Stimulated activated CD4-positive, alpha-beta T cell treated with anti-CD3 and anti-CD28 coated beads, Interleukin-1b, Interleukin-23, amount 100 ng/mL, for 1 hour (primary cell): ENCODE data around the gene DOCK4.

Experiments used
- DNase-seq, 2 donors: peaks; one replicate each; pipeline ENCODE4 v3.0.0-alpha.2; 2020; ENCODE audit warnings: low read depth in 2 of 2

DOCK4 gene

DNA sequence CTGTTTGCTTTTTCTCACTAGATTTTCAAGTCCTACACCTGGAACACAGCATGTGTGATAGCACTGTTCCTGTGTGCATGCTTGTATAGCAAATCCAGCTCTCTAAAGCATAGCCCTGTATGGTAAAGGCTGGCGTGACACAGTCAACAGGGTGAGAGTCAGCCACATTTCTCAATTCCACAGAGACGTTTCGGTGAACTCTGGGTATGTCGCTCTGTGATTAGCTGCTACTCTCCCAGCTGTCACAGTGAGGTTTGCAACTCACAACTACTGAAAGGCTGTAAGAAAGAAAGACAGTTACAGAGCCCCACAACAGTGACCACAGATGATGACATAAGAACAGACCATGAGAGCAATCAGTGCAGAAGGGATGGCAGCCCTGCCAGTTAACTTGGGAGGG lies 473.3 kb downstream of the DOCK4 start:
- DNase-seq: no peak

- no peak for DNase-seq
Observed at GRCh38 chr7:111730476-111731300, 475.5 kb downstream of the DOCK4 start.

- DNase-seq: no peak
Observed at GRCh38 chr7:111730057-111730456, 476.1 kb downstream of the DOCK4 start.

DNA sequence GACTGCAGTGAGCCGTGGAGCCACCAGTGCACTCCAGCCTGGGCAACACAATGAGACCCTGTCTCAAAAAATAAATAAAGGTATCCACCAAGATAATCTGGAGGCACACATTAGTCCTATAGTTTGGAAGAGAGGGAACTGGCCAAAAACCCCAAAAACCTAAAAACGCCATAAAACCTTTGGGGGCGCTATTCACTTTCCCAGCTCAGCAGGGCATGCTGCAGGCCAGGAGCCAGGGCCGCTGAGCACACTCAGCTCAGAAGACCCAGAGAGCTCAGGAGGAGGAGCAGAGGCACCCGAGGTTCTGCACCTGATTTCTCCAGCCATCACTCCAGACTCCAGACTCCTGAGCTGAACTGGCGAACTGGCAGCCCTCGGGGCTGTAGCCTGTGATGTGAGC lies 476.7 kb downstream of the DOCK4 start:
- DNase-seq: no peak

- no peak for DNase-seq
Observed at GRCh38 chr7:111728635-111728995, 477.6 kb downstream of the DOCK4 start.

GRCh38 chr7:111727905-111728634 lies 478.1 kb downstream of the DOCK4 start:
- DNase-seq: no peak

- DNase-seq: no peak
Observed at GRCh38 chr7:111718886-111719285, 487.3 kb downstream of the DOCK4 start.

GRCh38 chr7:111711426-111712065 lies 494.7 kb downstream of the DOCK4 start:
- no peak for DNase-seq

GRCh38 chr7:111710839-111711380 lies 495.3 kb downstream of the DOCK4 start:
- no peak for DNase-seq

- no peak for DNase-seq
Observed at GRCh38 chr7:111708072-111708471, 498.1 kb downstream of the DOCK4 start.

- no peak for DNase-seq
Observed at GRCh38 chr7:111705807-111706206, 500.4 kb downstream of the DOCK4 start.

DNA sequence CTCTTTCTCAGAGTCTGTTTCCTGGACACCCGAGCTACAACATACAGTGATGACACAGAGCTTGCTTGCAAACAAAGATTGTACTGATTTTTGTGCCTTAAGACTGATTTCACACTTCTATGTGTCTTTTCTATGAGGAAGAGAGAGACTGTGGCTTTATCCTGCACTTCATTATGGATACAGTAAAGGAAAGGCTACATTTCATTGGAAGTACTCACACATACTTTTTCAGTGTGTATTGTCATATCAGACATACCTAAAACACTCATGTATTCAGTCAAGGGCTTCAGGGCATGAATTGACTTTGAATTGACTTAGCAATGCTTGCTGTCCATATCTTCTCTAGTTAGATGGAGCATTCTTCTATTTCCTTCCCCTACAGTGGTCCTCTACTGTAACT lies 508.4 kb downstream of the DOCK4 start:
- DNase-seq: no peak

- no peak for DNase-seq
Observed at GRCh38 chr7:111694376-111694775, 511.8 kb downstream of the DOCK4 start.

GRCh38 chr7:111690364-111691111 lies 515.7 kb downstream of the DOCK4 start:
- no peak for DNase-seq

DNA sequence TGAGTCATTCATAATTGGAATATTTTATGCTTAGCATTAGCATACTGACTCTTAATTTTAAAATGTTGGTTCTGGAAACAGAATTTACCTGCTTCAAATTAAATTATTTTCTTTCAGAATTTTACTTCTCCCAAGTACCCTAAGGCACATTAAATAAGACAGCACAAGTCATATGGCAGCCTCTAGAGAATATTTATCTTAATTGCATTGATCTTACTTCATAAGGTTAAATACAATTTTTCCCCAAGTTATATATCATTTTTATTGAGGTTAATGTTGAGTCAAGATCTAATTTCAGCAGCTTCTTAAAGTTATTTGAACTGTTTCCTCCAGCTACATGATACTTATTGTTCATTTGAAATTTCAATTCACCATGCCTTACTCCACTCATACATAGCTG lies 520.9 kb downstream of the DOCK4 start:
- no peak for DNase-seq

DNA sequence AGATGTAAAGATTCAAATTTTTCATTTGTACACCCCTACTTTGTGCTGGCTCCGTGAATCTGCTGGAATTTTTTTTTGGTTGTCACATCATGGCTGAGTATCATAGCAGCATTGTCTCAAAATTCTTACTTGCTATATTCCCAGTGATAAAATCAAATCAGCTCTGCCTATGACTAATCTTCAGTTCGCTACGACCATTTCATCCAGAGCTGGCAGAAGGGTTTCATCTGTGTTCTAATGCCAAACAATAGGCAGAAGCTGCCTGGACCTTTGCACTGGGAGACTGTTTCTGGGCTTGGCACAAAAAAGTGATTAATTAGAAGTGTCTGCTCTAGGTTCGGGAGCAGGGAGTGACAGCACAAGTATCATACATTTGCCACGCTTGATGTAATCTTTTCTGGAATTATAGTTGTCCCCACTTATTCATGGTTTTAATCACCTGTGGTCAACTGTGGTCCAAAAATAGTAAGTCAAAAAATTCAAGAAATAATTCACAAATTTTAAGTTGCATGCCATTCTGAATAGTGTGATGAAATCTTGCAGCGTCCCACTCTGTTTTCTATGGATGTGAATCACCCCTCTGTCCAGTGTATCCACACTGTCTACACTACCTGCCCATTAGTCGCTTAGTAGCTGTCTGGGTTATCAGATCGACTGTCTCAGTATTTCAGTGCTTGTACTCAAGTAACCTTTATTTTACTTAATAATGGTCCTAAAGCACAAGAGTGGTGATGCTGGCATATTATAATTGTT lies 523.4 kb downstream of the DOCK4 start:
- no peak for DNase-seq

GRCh38 chr7:111681242-111681641 lies 525.0 kb downstream of the DOCK4 start:
- DNase-seq: no peak

DNA sequence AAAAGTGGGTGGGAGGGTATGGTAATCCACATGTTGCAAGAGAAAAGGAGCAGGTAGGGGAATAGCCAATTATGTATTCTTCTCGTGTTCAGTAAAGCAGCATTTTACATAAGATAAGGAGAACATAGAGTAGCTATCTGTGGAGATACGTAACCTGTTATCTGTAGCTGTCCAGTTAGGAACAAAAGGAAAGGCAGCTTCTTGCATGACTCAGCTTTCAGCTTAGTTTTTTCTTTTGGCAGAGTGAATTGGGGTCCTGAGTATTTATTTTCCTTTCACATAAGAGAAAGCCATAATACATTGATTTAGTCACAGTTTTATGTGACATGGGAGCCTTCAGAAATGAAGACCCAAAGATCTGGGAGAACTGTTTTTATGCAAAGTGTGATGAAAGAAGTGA lies 527.2 kb downstream of the DOCK4 start:
- DNase-seq: no peak

DNA sequence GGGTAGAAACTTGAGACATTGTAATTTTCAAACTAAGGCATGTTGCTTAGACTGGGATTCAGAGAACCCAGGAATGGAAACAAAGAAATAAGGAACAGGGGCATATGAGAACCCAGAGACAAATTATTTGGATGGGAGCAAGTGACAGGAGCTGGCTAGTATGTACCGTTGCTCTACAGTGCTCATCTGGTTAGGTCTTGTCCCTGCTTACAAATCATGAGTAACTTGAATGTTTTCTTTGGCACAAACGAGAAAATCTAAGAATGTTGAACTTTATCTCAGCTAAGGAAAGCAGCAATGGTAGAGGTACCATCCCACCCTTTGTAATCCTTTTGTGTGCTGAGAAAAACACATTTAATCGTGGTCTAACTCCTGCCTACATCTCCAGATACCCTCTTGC lies 527.9 kb downstream of the DOCK4 start:
- DNase-seq: no peak

- DNase-seq: no peak
Observed at GRCh38 chr7:111677848-111678247, 528.4 kb downstream of the DOCK4 start.

- DNase-seq: no peak
Observed at GRCh38 chr7:111676811-111677210, 529.4 kb downstream of the DOCK4 start.
